ENCODE results near the gene SH3BGRL2.

DNA sequence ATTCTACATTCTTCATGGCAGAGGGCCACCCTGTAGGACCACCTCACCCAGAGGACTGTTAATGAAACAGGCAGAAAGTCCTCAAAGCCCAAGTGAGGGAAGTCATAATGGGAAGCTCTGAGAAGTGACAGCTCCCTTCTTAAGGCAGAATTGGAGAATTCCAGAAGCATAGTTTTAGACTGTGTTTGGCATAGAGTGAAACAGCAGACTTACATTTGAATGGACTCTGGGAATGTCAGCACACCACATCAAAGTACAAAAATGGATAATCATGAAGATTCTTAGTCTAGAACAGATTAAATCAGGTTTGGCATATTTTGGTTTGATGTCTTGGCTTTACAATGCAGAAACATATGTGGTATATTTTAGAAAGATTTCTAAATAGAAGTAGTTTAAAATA, 17.9 kb downstream of the SH3BGRL2 start:
- TF ChIP-seq CTCF (IDR thresholded peaks at IDR 0.05) = no peak
- no peak for TF ChIP-seq EZH2phosphoT487 (IDR thresholded peaks at IDR 0.05)
